HEK293 (cell line): ENCODE data around the gene NADK.

Source experiments
- AEBP2 ChIP-seq: fragments of 450-650 bp; formaldehyde crosslinking; IDR thresholded peaks from 2 replicates; pipeline ENCODE4 v1.5.1; 2016; ENCODE audit warnings: missing biosample characterization, missing genetic modification characterization, borderline replicate concordance
- BCL11B ChIP-seq: fragments of 450-650 bp; formaldehyde crosslinking; IDR thresholded peaks from 2 replicates; pipeline ENCODE4 v1.5.1; 2016; ENCODE audit warnings: low read depth, missing biosample characterization, missing genetic modification characterization
- ELK4 ChIP-seq: IDR thresholded peaks from 2 replicates; pipeline ENCODE4 v1.6.1; 2011; ENCODE audit warnings: mild to moderate bottlenecking, low read depth, low read length, borderline replicate concordance
- OSR2 ChIP-seq: fragments of 450-650 bp; formaldehyde crosslinking; IDR thresholded peaks from 2 replicates; pipeline ENCODE4 v1.5.1; 2016; ENCODE audit warnings: missing biosample characterization, missing genetic modification characterization
- PRDM10 ChIP-seq: fragments of 450-650 bp; formaldehyde crosslinking; IDR thresholded peaks from 2 replicates; pipeline ENCODE4 v1.5.1; 2016; ENCODE audit warnings: missing biosample characterization, missing genetic modification characterization
- SETDB1 ChIP-seq: IDR thresholded peaks from one replicate; pipeline ENCODE4 v1.6.1; 2017; ENCODE audit warnings: mild to moderate bottlenecking, low read length, moderate library complexity, mixed read lengths; ENCODE audit not compliant: insufficient read length
- SP2 ChIP-seq: fragments of 450-650 bp; formaldehyde crosslinking; IDR thresholded peaks from 2 replicates; pipeline ENCODE4 v1.5.1; 2016; ENCODE audit warnings: missing biosample characterization, missing genetic modification characterization
- SP7 ChIP-seq: fragments of 450-650 bp; formaldehyde crosslinking; IDR thresholded peaks from 2 replicates; pipeline ENCODE4 v1.5.1; 2016; ENCODE audit warnings: missing biosample characterization, missing genetic modification characterization
- ZBTB10 ChIP-seq: fragments of 450-650 bp; formaldehyde crosslinking; IDR thresholded peaks from 2 replicates; pipeline ENCODE4 v1.5.1; 2016; ENCODE audit warnings: missing biosample characterization, missing genetic modification characterization
- ZBTB17 ChIP-seq: fragments of 450-650 bp; formaldehyde crosslinking; IDR thresholded peaks from 2 replicates; pipeline ENCODE4 v1.5.1; 2016; ENCODE audit warnings: missing biosample characterization, missing genetic modification characterization
- ZBTB26 ChIP-seq: fragments of 450-650 bp; formaldehyde crosslinking; optimal IDR thresholded peaks from 2 replicates; pipeline ENCODE3; 2016; ENCODE audit warnings: missing biosample characterization, mild to moderate bottlenecking, missing genetic modification characterization
- ZEB2 ChIP-seq: fragments of 450-650 bp; formaldehyde crosslinking; IDR thresholded peaks from 2 replicates; pipeline ENCODE4 v1.5.1; 2016; ENCODE audit warnings: missing biosample characterization, missing genetic modification characterization
- ZNF214 ChIP-seq: fragments of 450-650 bp; formaldehyde crosslinking; IDR thresholded peaks from 2 replicates; pipeline ENCODE4 v1.5.1; 2017; ENCODE audit warnings: missing biosample characterization, mild to moderate bottlenecking, missing genetic modification characterization, borderline replicate concordance
- ZNF23 ChIP-seq: fragments of 450-650 bp; formaldehyde crosslinking; IDR thresholded peaks from 2 replicates; pipeline ENCODE4 v1.5.1; 2016; ENCODE audit warnings: missing biosample characterization, missing genetic modification characterization, borderline replicate concordance
- ZNF341 ChIP-seq: fragments of 450-650 bp; formaldehyde crosslinking; IDR thresholded peaks from 2 replicates; pipeline ENCODE4; 2016; ENCODE audit warnings: low read depth, missing biosample characterization, missing genetic modification characterization
- ZNF416 ChIP-seq: fragments of 450-650 bp; formaldehyde crosslinking; IDR thresholded peaks from 2 replicates; pipeline ENCODE4 v1.5.1; 2016; ENCODE audit warnings: missing biosample characterization, missing genetic modification characterization
- ZNF549 ChIP-seq: fragments of 450-650 bp; IDR thresholded peaks from 2 replicates; pipeline ENCODE4 v1.5.1; 2018; ENCODE audit warnings: missing biosample characterization, missing genetic modification characterization, mild to moderate bottlenecking, inconsistent platforms, moderate library complexity
- ZNF580 ChIP-seq: fragments of 450-650 bp; formaldehyde crosslinking; IDR thresholded peaks from 2 replicates; pipeline ENCODE4 v1.5.1; 2016; ENCODE audit warnings: missing biosample characterization, missing genetic modification characterization
- ZNF626 ChIP-seq: fragments of 450-650 bp; sonication (Bioruptor Pico); formaldehyde crosslinking; IDR thresholded peaks from 2 replicates; pipeline ENCODE4 v1.5.1; 2018; ENCODE audit warnings: missing biosample characterization, missing genetic modification characterization, inconsistent platforms
- ZNF654 ChIP-seq: fragments of 450-650 bp; formaldehyde crosslinking; IDR thresholded peaks from 2 replicates; pipeline ENCODE4 v1.5.1; 2016; ENCODE audit warnings: low read depth, missing biosample characterization, missing genetic modification characterization
- ZNF660 ChIP-seq: fragments of 450-650 bp; IDR thresholded peaks from 2 replicates; pipeline ENCODE4 v1.5.1; 2018; ENCODE audit warnings: missing biosample characterization, mild to moderate bottlenecking, missing genetic modification characterization
- ZNF701 ChIP-seq: fragments of 450-650 bp; formaldehyde crosslinking; IDR thresholded peaks from 2 replicates; pipeline ENCODE4 v1.5.1; 2016; ENCODE audit warnings: missing biosample characterization, missing genetic modification characterization
- ZNF704 ChIP-seq: fragments of 450-650 bp; formaldehyde crosslinking; IDR thresholded peaks from 2 replicates; pipeline ENCODE4 v1.5.1; 2016; ENCODE audit warnings: missing biosample characterization, missing genetic modification characterization
- ZNF837 ChIP-seq: fragments of 450-650 bp; formaldehyde crosslinking; IDR thresholded peaks from 2 replicates; pipeline ENCODE4 v1.5.1; 2016; ENCODE audit warnings: missing biosample characterization, missing genetic modification characterization
- ZSCAN5A ChIP-seq: fragments of 450-650 bp; formaldehyde crosslinking; IDR thresholded peaks from 2 replicates; pipeline ENCODE4 v1.5.1; 2016; ENCODE audit warnings: missing biosample characterization, missing genetic modification characterization
- ZXDB ChIP-seq: fragments of 450-650 bp; formaldehyde crosslinking; IDR thresholded peaks from 2 replicates; pipeline ENCODE4 v1.5.1; 2016; ENCODE audit warnings: missing biosample characterization, missing genetic modification characterization

NADK gene

GRCh38 chr1:1782399-1783221 lies 4.3 kb upstream of the NADK start (continued):
- TF ChIP-seq ZNF549 (tag by site-specific recombination) = no peak
- no peak for TF ChIP-seq ZNF837
- TF ChIP-seq OSR2 (tag by site-specific recombination) = no peak
- no peak for TF ChIP-seq ZNF580 (tag by site-specific recombination)
- no peak for TF ChIP-seq ZNF704
- no peak for TF ChIP-seq ELK4
- no peak for TF ChIP-seq AEBP2 (tag by site-specific recombination)
- TF ChIP-seq ZBTB10 (tag by site-specific recombination) = no peak
- no peak for TF ChIP-seq BCL11B (tag by site-specific recombination)
- no peak for TF ChIP-seq ZBTB17 (tag by site-specific recombination)
- no peak for TF ChIP-seq ZNF660 (tag by site-specific recombination)
- no peak for TF ChIP-seq ZXDB
- TF ChIP-seq ZNF626 (tag by site-specific recombination) = no peak
- TF ChIP-seq SP2 (tag by site-specific recombination) = peak; percentile 40
- no peak for TF ChIP-seq ZEB2 (tag by site-specific recombination)
- no peak for TF ChIP-seq SP7 (tag by site-specific recombination)
- no peak for TF ChIP-seq SETDB1
- TF ChIP-seq ZNF214 (tag by site-specific recombination) = no peak
- no peak for TF ChIP-seq ZNF701 (tag by site-specific recombination)
- no peak for TF ChIP-seq ZNF23 (tag by site-specific recombination)
- TF ChIP-seq ZNF416 (tag by site-specific recombination) = no peak
- TF ChIP-seq ZNF654 (tag by site-specific recombination) = no peak
- no peak for TF ChIP-seq ZBTB26 (tag by site-specific recombination)
- TF ChIP-seq PRDM10 (tag by site-specific recombination) = no peak
- no peak for TF ChIP-seq ZSCAN5A
- peak; percentile 54 for TF ChIP-seq ZNF341
